Left hindlimb (tissue), 1 donor: Measurements from ENCODE around the gene GABPB1.
"Not testable (repeated sequence)": the region's sequence is repeated elsewhere in the genome, so short reads cannot be mapped to it uniquely, and the experiment has no call there.

Source experiments
- DNase-seq: peaks from one replicate; pipeline ENCODE4 v3.0.0-alpha.2; 2018

The GABPB1 gene

DNA sequence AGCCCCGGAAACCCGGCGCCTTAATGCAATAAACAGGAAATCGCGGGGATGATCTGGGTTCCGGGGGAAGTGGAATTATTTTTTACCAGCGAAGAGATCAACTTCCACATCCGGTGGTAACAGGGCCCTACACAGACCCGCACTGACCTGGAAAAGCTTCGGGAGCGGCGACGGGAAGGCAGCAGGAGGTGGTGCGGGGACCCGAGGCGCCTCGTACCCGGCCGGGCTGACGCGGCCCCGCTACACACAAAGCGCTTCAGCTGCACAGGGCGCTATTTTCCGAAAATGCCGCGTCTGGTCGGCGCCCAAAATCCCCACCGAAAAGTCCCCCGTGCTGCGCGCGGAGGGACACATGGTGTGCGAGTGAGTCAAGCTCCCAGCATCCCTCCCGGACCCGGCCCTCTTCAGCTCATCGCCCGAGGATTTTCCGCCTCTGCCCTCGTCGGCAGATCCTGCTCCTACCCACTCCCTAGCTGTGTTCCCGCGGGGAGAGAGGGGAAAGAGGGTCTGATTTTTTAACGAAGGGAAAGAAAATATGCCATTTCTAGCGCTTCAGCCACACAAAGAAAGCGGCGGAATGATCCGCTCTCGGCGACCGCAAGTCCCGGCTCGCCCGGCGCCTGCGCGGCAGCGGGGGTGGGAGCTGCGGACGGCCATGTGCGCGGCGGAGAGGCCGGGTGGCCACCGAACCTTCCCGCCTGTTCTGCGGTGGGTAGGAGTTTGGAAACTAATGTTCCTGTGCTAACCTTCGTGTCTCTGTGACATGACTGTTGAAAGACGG lies at the start of gene GABPB1:
TSS of gene GABPB1 (minus strand) at position 361 of the 781 bp plus-strand sequence. CDS start 45,400 bp downstream, outside the sequence.
- peak; percentile 94 for DNase-seq

DNA sequence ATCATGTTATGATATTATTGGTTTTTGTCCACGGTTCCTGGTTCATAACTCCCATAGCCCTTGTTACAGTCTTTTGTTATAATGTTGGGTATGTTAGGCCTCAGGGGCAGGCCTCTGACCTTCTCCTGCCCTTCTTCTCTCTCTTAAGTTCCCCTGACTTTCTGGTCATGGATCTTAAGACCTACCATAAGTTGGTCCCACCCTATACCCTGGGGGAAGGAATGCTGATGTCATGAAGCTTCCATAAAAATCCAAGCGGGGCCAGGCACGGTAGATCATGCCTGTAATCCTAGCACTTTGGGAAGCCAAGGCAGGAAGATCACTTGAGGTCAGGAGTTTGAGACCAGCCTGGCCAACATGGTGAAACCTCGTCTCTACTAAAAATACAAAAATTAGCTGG lies 36.6 kb upstream of the GABPB1 start:
- not testable (repeated sequence) for DNase-seq

DNA sequence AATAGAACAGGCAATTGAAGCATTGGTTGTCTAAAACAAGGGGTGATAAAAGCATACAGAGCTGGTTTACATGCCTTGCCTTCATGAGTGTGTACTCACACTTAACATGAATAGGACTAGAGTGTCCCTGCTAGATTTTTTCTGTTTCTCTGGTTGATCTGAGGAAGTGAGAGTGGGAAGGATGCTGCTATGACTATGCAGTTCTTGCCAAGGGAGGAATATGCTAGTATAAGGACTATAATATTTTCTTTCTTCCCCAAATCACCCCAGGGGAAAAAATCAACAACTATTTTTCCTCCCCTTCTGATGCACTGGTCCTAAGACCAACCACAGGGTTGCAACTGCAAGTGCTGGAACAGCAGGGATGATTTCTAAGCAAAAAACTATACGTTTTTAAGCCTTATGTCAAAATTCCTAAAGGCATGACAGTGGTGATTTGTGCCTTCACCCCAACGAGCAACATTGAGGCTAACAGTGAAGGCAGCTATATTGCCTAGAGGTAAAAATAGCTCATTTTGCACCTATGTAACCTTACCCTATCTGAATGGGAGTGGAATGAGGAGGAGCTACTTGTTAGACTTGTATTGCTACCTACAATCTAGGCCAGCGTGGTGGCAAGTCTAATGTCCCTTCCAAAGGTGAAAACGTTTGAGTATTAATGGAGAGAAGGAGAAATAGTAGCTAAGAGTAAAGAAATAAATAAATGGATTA lies 35.7 kb upstream of the GABPB1 start:
- DNase-seq = no peak

DNA sequence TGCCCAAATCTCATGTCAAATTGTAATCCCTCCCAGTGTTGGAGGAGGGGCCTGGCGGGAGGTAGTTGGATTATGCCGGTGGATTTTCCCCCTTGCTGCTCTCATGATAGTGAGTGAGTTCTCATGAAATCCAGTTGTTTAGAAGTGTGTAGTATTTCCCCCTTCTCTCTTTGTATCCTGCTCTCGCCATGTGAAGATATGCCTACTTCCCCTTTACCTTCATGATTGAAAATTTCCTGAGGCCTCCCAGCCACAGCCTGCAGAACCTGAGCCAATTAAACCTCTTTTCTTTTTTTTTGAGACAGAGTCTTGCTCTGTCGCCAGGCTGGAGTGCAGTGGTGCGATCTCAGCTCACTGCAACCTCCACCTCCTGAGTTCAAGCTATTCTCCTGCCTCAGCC lies 27.4 kb upstream of the GABPB1 start:
- DNase-seq = not testable (repeated sequence)

DNA sequence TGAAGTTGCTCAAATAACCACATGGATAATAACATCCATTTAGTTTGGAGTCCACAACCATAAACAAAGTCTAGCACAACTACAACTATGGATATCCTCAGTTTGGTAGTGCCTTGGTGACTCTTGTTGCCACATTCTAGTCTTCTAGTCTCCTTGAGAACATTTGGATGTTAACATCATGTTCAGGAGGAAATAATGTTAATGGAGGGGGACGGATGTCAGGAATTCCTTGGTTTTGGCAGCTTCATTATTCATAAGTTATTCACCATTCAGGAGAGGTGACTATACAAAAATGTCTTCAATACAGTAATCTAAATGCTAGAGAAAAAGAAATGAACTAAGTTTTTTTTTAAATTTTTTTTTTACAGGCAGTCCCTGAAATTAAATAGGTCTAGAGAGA lies 26.4 kb upstream of the GABPB1 start:
- no peak for DNase-seq

DNA sequence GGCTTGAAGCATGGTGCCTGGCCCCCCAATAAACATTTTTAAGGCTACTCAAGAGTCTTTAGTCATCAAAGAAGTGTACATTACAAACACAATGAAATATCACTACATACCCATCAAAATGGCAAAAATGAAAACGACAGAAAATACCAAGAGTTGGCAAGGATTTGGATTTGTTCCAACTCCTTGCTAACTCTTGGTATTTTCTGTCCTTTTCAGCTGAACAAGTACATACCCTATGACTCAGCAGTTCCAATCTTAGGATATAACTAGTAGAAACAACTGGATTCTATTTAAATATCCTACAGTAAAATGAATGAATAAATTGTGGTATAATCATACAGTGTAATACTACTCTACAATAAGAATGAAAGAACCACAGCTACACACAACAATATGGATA lies 25.1 kb upstream of the GABPB1 start:
- no peak for DNase-seq

DNA sequence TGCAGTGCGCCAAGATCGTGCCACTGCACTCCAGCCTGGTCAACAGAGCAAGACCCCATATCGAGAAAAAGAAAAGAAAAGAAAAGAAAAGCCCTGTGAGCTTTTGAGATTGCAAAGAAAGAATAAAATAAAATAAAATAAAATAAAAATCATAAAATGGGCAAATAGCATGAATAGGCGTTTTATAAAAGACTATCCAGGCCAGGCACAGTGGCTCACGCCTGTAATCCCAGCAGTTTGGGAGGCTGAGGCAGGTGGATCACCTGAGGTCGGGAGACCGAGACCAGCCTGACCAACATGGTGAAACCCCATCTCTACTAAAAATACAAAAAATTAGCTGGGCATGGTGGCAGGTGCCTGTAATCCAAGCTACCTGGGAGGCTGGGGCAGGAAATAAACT lies 24.4 kb upstream of the GABPB1 start:
- DNase-seq = not testable (repeated sequence)

DNA sequence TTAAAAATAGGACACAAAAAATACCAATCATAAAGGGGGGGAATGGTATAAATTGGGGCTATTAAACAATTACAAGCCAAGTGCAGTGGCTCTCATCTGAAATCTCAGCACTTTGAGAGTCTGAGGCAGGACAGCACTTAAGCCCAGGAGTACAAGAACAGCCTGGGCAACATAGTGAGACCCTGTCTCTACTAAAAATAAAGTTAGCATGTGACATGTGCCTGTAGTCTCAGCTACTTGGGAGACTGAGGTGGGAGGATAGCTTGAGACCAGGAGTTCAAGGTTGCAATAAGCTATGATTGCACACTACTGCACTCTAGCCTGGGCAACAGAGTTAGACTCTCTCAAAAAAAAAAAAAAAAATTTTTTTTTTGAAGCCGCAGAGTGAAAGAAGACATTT lies 23.8 kb upstream of the GABPB1 start:
- DNase-seq = no peak

DNA sequence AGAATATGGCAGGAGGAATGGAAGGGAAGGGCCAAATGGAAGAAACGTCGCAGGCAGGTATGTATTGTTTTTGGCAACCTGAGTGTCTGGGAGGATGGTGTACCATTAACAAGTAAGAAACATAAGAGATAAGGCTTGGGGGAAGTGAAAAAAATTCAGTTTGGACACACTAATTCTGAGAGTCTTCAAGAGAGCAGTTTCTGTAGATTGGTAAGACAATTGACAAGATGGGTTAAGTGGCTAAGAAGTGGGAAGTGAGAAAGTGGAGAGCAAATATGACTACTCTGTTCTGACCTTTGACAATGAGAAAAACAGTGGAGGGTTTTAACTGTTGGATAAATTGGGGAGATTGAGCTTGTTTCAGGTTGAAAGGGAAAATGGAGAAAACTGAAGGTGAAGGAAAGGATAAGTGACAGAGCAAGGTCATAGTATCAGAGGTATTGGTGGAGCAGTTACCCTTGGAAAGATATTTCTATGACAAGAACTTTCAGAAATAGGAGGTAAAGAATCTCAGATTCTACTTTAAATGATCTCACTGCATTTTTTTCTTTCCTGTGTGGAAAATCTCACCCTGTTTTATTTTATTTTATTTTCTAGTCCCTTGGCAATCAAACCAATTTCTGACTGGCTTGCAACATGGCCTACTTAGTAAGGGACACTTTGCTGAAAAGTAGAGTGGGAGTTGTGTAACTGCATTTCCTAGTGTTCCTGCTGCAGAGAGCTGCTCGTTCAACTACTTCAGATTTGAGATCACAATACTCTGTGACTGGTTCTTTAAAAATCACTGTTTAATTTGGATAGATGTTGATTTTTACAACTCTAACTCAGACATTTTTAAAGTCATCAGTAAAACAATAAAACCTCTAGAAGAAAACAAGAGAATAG lies 23.1 kb upstream of the GABPB1 start:
- no peak for DNase-seq

DNA sequence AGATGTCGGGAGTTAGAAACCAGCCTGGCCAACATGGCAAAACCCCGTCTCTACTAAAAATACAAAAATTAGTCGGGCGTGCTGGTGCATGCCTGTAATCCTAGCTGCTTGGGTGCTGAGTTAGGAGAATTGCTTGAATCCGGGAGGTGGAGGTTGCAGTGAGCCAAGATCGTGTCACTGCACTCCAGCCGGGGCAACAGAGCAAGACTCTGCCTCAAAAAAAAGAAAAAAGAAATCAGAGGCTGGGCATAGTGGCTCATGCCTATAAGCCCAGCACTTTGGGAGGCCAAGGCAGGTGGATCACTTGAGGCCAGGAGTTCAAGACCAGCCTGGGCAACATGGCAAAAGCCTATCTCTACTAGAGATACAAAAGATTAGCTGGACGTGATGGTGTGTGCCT lies 14.6 kb upstream of the GABPB1 start:
- DNase-seq = not testable (repeated sequence)

DNA sequence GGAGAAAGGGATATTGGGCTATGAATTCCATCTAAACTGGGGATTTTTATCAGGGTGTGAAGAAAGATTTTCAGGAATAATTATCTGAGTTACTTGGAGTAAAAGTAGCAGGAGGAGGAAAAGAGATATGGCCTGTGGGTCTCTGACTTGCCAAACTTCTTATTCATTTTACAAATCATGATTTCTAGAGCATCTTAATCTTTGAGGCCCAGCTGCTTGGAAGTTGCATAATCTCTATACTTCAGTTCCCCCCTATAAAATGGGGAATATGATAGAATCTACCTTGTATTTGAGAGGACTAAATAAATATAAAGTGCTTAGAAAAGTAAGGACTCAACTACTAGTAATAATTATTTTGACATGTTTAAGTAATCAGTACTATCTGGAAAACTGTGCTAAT lies 11.0 kb upstream of the GABPB1 start:
- no peak for DNase-seq

DNA sequence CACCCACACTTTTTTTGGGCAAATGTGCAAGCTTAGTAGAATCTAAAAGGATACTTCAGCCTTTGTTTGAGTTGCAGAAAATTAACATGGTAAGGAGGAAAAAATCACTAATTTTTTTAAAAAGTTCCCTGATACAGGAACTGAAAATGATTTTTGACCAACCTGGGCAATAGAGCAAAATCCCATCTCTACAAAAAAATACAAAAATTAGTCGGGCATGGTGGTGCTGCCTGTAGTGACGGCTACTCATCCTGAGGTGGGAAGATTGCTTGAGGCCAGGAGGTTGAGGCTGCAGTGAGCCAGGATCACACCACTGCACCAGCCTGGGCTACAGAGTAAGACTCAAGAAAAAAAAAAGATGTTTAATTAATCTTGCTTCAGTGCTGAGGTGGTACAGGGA lies 10.6 kb upstream of the GABPB1 start:
- no peak for DNase-seq

DNA sequence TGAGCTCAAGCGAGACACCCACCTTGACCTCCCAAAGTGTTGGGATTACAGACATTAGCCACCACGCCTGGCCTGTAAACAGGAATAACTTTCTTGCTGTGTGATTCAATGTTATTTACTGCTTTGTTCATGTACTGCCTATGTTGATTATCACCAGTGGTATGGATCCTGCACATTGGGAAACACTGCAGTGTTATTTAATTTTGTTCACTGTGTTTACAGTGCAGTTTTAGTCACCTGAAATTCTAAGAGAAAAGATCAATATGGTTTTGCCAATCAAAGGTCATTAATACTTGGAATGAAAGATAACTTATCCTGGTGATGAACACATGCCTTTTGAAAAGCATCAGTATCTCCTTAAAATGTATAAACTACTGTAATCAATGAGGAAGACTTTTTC lies 8.6 kb upstream of the GABPB1 start:
- no peak for DNase-seq

DNA sequence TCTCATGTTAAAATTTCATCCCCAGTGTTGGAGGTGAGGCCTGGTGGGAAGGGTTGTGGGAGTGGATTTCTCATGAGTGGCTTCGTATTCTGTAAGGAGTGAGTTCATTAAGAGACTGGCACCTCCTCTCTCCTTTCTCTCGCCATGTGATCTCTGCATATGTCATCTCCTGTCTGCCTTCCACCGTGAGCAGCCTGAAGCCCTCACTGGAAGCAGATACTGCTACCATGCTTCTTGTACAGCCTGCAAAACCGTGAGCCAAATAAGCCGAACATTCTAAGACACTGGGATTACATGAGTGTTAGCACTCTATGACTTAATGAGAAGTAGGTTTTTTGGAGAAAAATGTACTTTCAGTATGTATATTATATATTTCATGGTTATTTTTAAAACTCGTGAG lies 6.8 kb upstream of the GABPB1 start:
- no peak for DNase-seq

DNA sequence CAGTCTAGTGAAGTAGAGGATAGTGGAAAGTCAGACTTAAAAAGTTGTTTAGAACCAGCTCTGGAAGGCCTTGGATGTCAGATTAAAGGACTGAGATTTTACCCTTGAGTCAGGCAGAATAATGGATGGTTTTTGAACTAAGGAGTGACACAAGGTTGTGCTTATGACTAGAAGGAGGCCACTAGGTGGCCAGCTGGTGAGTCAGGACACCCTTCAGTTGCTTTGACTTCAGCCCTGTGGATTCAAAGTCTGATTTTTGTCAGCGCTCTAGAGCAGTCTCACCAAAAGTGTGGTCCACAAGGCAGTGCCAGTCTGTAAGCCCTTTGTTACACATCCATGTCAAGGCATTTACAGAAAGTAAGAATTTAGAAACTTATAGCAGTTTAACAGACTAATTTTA lies 3.8 kb upstream of the GABPB1 start:
- DNase-seq = no peak

DNA sequence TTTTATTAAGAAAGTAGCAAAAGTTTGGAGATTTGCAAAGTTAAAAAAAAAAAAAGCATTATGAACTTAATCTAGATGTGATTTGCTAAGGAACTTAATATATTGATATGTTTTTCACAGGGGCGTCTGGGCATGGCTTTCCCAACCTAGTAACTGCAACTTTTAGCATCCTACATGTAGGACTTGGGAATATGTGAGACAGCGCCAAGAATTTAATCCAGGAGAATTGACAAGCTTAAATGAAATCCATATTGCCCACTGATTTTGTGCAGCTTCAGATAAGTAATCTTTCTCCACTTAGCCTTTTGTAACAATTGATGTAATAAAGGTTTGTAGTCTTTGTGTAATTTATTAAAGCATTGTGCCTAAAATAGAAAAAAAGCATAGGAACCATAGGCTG lies 982 bp upstream of the GABPB1 start:
- DNase-seq = no peak

DNA sequence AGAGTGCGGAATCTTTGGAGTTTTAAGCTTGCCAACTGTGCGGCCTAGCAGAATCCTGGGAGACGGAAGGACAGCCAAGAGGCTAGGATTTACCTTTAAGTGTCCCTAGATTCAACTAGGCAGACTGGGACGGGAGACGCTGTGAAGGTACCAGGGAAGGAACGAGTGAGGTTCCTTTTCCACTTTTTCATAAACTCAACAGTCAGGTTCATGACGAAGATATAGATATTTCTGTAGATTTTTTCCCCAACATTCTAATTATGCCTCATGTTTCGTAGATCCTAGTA lies 564 bp upstream of the GABPB1 start:
- DNase-seq = no peak

DNA sequence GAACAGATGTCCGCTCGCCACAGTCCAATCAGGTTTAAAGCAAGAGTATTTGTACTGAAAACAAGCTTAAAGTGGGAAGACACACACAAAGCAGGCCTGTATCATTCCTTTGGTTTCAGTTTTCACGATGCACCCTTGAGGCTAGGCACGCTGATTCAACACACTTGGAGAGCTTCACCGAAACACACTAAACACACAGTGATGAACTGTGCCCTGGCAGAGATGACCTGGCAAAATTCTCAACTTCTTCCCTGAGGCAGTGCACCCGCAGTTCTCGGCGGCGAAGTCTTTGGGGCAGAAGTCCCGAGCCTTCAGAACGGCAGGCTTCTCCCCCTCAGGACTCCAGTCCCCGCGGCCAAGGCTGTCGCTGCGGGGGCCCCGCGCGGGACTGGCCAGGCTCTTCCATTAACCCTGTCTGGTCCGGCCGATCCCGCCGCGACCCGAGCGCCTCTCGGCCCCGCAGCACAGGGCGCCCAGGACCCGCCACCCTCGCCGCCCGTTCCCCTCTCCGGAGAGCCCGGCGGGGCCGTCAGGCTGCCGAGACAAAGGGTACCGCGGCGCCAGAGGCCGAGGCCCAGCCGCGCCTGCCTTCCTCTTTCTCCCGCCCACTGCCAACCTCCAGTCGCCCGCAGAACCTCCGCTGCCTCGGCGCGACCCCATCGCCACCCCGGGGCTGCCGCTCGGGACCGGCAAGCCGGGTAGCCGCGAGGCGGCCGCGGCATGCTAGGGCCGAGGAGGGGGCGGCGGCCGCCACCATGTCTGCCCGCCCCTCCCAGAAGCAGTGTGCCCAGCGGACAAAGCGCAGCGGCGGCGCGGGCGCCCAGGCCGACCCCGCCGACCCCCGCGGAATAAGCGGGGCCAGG lies 792 bp downstream of the GABPB1 start:
- DNase-seq = peak; percentile 77

DNA sequence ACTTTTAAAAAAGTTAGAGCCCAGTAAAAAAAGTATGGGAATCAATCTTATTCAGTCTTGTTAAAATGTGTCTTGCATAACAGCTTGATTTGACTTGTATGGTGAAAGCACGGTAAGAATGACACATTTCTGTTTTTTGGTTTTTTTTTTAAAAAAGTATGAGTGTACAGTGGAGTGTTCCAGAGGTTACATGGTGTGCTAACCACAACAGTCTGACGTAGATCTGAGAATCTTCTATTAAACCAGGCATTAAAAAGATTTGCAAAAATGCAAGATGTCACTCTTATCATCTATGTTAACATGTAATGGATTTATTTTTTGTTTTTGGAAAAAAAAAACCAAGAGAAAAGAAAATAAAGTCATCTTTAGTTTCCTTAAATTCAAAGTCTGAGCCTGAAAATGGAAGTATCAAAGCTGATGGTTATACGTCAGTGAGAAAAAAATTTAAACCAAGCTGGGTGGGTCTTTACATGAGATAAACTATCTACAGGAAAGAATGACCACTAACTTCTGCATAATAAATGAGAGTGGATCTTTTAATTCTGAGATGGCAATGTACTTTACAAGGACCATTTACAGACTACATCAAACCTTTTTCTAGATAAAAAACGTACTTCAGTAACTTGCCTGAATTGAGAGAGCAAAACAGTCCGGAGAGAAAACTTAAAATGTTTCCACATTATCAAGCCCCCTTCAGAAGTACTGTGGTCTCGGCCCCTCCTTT lies 1.6 kb downstream of the GABPB1 start:
- no peak for DNase-seq

DNA sequence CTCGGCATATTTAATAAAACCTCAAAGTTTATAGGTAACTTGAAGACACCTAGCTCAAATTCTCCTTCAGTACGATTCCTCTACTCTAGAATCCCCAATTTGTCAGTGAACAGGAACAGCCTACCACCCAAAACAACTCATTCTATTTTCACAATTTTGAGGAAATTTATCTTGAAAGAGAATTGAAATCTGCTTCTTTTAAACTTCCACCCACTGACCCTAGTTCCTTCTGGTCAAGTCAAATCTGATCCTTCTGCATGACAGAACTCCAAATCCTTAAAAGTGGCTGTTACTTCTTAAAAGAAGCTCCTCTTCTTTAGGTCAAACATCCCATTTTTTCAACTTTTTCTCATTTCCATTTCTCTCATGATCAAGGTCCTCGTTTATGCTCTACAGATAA lies 4.4 kb downstream of the GABPB1 start:
- no peak for DNase-seq

DNA sequence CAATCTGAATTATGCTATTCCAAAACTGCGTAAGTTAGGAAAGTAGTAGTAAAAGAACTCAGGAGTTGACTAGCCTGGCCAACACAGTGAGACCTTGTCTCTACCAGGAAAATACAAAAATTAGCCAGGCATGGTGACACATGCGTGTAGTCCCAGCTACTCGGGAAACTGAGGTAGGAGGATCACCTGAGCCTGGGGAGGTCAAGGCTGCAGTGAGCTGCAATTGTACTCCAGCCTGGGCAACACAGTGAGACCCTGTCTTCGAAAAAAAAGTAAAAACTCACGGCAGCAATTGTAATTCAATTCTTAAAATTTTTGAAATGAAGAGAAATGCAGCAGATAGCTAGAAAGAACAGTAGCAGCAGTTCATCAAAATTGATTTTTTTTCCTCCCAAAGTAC lies 9.7 kb downstream of the GABPB1 start:
- no peak for DNase-seq

DNA sequence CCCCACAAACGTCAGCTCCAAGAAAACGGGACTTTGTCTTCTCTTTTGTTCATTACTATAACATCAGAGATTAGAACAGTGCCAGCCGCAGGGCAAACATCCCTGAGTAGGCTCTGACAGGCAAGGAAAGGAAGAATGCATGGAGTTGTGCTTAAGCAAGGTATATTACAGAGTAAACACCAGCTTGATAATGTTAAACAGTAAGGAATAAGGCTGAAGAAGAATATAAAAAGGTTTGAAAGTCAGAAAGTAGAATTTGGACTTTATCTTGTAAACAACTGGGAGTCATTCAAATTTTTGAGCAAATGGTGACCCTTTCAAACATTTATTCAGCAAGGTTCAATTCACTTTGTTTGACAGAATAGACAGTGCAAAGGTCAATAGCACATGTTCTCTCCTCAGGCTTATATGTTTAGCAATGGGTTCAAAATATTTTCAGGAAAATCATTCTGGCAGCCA lies 11.0 kb downstream of the GABPB1 start:
- DNase-seq = no peak
